HG03139 (cell line): ENCODE measurements around the gene NUMBL.
"Not testable (repeated sequence)": the region's sequence is repeated elsewhere in the genome, so short reads cannot be mapped to it uniquely, and the experiment has no call there.

ENCODE experiments used
- ATAC-seq: cut with Tn5 transposase; IDR thresholded peaks from one replicate; pipeline ENCODE4 v1.9.1; 2021; ENCODE audit not compliant: unreplicated experiment

NUMBL gene

DNA sequence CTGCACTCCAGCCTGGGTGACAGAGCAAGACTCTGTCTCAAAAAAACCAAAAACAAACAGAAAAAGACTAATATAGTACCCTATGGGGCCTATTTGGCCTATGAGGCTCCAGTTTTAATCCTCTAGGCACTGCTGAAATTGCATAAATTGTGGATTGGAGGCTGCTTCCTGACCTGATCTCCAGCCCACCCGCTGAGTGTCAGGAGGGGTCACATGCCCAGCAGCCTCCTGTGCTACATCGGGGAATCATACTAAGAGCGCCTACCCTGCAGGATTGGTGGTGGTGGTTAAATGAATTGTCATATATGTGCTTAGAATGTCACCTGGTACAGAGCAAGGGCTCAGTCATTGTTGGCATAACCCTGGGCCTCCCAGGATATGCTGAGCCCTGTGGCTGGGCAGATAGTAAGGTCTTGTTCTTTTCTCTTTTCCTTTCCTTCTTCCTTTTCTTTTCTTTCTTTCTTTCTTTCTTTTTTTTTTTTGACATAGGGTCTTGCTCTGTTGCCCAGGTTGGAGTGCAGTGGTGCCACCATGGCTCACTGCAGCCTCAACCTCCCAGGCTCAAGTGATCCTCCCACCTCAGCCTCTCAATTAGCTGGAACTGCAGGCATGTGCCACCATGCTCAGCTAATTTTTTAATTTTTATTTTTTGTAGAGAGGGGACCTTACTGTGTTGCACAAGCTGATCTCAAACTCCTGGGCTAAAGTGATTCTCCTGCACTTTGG is 58.0 kb downstream of the NUMBL start:
- ATAC-seq, result no peak

DNA sequence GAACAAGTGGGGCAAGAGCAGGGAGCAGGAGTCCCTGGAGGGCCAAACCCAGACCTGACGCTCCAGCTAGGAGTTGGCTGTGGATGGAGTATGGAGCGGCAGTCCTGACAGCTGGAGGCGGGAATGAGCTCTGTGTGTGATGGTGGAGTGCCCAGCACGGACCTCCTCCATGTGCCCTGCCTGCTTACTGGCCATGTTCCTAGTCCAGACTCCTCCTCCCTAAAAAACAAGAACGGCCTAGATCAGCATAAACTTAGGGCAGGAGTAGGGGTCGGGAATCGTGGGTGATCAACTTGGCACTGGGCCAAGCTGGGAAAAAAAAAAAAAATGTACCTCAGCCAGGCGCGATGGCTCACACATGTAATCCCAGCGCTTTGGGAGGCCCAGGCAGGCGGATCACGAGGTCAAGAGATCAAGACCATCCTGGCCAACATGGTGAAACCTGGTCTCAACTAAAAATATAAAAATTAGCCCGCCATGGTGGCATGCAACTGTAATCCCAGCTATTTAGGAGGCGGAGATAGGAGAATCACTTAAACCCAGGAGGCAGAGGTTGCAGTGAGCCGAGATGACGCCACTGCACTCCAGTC is 59.8 kb downstream of the NUMBL start:
- no peak for ATAC-seq

DNA sequence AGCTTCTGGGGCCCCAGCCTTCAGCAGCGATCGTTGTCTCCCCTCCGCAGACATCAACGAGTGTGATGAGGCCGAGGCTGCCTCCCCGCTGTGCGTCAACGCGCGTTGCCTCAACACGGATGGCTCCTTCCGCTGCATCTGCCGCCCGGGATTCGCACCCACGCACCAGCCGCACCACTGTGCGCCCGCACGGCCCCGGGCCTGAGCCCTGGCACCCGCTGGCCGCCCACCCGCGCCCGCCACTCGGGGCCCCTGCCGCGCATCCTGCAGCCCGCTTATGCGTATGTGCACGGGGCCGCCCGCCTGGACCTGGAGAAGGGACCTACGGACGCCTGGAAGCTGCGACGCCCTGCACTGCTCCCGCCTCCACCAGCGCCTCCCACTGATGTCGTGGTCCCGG is 61.1 kb downstream of the NUMBL start:
- no peak for ATAC-seq

DNA sequence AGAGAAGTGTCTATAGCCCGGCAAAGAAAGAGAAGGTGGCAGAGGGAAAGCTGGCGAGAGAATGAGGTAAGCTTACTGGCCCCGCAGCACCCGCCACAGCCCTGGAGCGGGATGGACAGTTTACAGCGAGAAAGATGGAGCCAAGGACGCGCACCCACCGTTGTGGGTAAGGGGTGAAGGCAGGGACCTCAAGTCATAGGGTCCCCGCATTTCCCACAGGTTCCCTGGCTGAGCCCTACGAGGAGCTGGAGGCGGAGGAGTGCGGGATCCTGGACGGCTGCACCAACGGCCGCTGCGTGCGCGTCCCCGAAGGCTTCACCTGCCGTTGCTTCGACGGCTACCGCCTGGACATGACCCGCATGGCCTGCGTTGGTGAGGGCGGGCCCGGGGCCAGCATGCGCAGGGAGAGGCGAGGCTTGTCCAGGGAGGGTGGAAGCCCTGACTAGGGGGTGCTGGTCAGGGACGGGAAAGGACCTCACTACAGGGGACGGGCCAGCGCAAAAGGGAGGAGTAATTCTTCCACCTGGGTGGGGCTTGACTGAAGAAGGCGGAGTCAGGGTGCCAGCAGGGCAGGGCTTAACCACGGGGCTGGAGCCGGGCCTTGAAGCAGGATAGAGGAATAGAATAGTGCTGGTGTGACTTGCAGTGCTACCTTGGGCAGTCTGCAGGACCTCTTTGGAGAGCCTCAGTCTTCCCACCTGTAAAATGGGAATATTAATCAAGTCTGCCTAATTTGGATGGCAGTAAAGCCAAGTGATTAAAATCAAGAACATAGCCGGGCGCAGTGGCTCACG is 62.8 kb downstream of the NUMBL start:
- ATAC-seq, result no peak

DNA sequence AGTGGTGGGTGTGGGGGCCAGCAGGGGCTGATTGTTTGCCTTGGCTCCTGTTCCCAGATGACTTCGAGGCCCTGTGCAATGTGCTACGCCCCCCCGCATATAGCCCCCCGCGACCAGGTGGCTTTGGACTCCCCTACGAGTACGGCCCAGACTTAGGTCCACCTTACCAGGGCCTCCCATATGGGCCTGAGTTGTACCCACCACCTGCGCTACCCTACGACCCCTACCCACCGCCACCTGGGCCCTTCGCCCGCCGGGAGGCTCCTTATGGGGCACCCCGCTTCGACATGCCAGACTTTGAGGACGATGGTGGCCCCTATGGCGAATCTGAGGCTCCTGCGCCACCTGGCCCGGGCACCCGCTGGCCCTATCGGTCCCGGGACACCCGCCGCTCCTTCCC is 63.5 kb downstream of the NUMBL start:
- no peak for ATAC-seq

DNA sequence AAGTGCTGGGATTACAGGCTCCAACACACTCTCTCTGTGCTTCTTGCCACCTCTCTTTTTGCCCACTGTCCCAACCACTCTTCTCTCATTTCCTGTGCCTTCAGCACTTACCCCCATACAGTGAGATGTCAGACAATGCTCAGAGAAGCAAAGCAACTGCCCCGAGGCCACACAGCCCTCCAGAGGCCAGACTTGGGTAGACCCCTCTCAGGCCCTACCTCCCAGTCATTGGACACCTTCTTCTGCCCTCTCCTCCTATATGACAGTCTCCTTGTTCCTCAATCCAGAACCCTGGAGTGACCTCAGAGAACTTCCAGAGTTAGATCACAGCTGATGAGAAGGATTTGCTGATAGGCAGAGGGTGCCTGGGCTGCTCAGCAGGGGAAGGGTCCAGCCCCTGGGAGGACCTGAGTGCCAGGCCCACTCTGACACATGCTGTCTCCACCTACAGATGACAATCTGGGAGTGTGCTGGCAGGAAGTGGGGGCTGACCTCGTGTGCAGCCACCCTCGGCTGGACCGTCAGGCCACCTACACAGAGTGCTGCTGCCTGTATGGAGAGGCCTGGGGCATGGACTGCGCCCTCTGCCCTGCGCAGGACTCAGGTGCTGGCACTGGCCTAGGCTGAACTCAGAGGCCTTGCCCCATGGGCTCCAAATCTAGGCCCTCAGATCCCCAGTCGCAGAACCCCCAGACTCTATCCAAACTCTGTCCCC is 64.9 kb downstream of the NUMBL start:
- ATAC-seq, result no peak

DNA sequence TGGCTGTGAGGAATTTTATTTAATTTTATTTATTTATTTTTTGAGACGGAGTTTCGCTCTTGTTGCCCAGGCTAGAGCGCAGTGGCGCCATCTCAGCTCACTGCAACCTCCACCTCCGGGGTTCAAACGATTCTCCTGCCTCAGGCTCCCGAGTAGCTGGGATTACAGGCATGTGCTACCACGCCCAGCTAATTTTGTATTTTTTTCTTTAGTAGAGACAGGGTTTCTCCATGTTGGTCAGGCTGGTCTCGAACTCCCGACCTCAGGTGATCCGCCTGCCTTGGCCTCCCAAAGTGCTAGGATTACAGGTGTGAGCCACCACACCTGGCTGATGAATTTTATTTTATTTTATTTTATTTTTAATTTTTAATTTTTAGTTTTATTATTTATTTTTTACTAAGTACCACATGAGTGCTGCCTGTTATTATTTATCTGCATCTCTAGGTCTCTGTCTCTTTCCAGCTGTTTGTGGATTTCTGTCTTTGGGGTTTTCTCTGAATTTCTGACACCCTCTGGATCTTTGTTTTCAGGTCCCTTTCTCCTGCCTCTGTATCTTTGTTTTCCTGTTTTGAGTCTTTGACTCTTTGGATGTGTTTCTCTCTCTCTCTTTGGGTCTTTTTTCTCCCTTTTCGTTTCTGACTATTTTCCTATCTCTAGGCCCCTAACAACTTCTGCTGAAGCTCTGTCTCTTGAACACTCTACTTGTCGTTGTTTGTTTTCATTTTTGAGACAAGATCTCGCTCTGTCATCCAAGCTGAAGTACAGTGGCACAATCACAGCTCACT is 65.9 kb downstream of the NUMBL start:
- ATAC-seq, result not testable (repeated sequence)

DNA sequence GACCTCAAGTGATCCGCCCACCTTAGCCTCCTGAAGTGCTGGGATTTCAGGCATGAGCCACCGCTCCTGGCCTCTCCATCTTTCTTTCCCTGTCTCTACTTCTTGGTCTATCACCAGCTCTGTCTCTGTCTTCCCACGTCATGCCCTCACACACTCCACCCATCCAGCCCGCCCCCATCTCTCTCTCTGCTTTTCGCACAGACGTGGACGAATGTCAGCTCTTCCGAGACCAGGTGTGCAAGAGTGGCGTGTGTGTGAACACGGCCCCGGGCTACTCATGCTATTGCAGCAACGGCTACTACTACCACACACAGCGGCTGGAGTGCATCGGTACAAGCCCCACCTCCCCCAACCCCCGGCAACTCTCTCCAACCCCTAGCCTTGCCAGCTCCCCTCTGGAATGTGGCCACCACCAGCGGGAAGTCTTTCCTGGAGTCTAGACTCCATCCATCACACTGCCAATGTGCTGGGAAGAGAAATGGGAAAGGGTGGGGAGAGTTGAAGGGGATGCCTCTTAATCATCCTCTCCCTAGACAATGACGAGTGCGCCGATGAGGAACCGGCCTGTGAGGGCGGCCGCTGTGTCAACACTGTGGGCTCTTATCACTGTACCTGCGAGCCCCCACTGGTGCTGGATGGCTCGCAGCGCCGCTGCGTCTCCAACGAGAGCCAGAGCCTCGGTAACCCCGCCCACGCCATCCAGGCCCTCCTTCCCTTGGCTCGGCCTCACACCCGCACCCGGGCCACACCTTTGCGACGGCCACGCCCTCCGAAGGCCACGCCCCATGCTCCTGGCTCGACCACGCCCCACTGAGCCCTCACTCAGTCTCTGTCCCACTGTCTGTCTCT is 66.8 kb downstream of the NUMBL start:
- no peak for ATAC-seq

DNA sequence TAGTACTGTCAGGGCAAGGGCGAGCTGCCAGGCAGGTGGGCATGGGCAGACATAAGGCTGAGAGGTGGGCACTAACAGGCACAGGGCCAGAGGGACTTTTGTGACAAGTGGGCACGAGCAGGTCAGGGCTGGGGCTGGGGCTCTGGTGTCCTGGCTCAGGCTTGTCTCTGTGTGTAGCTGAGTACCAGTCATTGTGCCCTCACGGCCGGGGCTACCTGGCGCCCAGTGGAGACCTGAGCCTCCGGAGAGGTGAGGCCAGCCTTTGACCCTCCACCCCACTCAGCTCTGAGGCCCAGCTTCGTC is 67.7 kb downstream of the NUMBL start:
- ATAC-seq, result no peak

DNA sequence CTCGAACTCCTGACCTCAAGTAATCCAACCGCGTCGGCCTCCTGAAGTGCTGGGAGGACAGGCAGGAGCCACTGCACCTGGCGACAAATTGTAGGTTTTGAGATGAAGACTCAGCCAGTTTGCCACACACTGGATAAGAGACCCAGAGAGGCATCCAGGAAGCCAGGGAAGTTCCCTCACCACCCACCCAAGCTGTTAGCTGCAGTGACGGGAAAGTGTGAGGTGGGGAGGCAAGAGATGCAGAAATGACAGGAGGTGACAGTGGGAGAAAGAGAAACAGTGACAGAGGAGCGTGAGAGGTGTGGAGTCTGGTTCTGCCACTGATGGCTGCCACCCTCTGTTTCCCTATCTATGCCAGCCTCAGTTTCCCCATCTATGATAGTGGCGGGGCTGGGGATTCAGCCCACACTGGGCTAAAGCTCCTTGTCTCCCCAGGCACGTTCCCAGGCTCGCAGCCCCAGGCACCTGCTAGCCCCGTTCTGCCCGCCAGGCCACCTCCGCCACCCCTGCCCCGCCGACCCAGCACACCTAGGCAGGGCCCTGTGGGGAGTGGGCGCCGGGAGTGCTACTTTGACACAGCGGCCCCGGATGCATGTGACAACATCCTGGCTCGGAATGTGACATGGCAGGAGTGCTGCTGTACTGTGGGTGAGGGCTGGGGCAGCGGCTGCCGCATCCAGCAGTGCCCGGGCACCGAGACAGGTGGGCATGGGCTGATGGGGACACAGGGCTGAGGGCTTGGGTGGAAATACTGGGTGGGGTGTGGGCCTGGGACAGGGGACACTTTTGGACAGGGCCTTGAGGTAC is 68.3 kb downstream of the NUMBL start:
- no peak for ATAC-seq

DNA sequence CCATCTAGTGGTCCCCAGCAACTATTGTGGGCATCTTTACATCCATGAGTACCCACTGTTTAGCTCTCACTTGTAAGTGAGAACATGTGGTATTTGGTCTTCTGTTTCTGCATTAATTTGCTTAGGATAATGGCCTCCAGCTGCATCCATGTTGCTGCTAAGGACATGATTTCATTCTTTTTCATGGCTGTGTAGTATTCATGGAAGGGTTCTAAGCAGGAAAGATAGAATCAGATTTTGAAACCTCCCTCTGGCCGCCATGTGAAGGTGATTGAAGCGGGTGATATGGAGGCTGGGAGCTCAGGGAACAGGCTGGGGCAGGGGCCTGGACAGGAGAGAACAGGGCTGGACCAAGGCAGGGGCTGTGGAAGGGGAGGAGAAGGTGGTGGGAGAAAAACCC is 69.2 kb downstream of the NUMBL start:
- ATAC-seq, result no peak

DNA sequence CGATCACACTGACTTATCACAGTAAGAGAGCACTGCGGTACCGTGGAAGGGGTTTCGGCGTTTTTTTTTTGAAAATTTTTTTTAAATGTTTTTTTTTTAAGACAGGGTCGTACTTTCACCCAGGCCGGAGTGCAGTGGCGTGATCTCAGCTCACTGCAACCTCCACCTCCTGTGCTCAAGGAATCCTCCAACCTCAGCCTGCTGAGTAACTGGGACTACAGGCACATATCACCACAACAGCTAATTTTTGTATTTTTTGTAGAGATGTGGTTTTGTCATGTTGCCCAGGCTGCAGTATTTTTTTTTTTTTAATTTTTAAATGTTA is 70.3 kb downstream of the NUMBL start:
- ATAC-seq, result no peak

DNA sequence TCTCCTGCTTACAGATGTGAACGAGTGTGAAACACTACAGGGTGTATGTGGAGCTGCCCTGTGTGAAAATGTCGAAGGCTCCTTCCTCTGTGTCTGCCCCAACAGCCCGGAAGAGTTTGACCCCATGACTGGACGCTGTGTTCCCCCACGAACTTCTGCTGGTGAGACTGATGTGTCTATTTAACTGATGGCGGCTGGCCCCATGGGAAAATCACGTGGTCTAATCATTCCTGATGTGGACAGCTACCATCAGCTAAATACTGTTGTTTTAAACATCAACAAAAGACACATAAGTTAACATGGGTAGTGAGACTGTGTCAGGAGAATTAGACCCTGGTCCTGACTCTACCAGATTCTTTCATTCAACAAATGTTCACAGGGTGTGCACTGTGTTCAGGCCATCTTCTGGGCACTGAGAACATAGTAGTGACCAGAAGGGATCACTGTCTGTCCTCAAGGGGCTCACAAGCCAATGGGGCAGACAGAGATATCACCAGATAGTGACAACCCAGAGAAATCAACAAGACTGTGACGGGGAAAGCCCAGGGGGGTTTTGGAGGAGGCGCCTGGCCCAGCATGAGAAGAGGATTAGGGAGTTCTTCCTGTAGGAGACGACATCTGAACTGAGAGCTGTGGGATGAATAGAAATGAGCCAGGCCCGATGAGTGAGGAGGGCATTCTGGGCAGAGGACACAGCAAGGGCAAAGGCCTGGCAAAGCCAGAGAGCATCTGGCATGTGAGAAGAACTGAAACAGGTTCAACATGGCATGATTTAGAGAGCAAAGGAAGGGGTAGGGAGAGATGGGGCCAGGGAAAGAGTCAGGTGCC is 70.9 kb downstream of the NUMBL start:
- no peak for ATAC-seq

DNA sequence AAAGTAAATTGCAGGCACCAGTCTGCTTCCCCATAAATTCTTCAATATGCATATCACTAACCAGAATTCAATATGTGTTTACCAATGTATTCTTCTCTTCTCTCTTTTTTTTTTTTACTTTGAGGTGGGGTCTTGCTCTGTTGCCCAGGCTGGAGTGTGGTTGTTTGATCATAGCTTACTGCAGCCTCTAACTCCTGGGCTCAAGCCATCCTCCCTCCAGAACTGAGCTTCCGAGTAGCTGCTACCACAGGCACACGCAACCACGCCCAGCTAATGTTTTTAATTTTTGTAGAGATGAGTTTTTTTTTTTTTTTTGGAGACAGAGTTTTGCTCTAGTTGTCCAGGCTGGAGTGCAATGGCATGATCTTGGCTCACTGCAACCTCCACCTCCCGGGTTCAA is 72.5 kb downstream of the NUMBL start:
- ATAC-seq, result no peak

DNA sequence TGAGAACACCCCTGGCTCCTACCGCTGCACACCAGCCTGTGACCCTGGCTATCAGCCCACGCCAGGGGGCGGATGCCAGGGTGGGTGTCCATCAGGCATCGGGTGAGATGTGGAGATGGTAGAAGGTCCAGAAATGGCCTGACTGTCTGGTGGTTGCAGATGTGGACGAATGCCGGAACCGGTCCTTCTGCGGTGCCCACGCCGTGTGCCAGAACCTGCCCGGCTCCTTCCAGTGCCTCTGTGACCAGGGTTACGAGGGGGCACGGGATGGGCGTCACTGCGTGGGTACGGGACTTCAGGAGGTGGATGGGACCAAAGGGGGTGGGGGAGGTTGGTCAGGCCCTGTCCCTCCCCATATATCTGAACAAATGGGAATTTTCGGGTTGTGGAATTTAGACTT is 73.5 kb downstream of the NUMBL start:
- no peak for ATAC-seq

DNA sequence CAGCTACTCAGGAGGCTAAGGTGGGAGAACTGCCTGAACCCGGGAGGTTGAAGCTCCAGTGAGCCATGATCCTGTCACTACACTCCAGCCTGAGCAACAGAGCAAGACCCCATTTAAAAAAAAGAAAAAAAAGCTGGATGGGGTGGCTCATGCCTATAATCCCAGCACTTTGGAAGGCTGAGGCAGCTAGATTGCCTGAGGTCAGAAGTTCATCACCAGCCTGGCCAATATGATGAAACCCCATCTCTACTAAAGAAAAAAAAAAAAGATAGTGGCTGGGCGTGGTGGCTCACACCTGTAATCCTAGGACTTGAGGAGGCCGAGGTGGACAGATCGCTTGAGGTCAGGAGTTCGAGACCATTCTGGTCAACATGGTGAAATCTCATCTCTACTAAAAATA is 74.3 kb downstream of the NUMBL start:
- no peak for ATAC-seq
